Smooth muscle cell of the pulmonary artery (primary cell): ENCODE data around the gene LCE7A. TPM values are rescaled to one million over a fixed set of nuclear protein-coding genes. Genes with fewer than 3 reads are reported as not detected.

Experiments used
- total RNA-seq: library from RNA; depleted of rRNA; stranded (reverse); fragments of >200 nt; gene quantifications from 2 replicates; pipeline ENCODE4 v1.2.3, GENCODE V29; 2014

LCE7A gene
- not detected in 2 replicates for total RNA-seq

GRCh38 chr1:152859696-152860095 is at the start of gene LCE7A:
Gene LCE7A, plus strand, starts transcription at chr1:152859996. Its CDS starts 702 bp downstream, at chr1:152860698.

GRCh38 chr1:152811671-152812070 is 48.1 kb upstream of the LCE7A start, which contains the start of gene LCE1B:
Gene LCE1B, plus strand, starts transcription at chr1:152811971. Its CDS starts 476 bp downstream, at chr1:152812447.

GRCh38 chr1:152827173-152827572 is 32.6 kb upstream of the LCE7A start, which contains the start of gene LCE1A:
Gene LCE1A, plus strand, starts transcription at chr1:152827473. Its CDS starts 0 bp downstream, at chr1:152827473.

DNA sequence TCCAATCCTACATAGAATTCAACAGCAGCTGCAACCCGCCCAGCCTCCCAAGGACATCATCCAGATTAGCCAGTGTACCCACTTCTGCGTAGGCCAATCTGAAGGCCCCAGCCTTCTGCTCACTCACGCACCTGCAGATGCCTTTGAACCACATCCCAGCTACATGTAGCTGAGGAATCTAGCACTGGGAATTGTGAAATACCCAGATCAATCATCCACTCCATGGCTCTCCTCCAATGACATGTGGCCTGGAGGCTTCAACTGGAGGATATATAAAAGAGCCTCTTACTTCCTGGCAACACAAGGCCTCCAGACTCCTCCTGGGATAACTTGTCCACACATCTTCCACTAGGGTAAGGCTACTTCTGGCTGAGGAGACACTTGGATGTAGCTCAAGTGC is 17.2 kb upstream of the LCE7A start, which contains the start of gene LCE6A:
Gene LCE6A, plus strand, starts transcription at position 301 of the 400 bp plus-strand sequence. CDS start 665 bp downstream, outside the sequence.

GRCh38 chr1:152878042-152878441 is 18.2 kb downstream of the LCE7A start, which contains the start of gene SMCP:
Gene SMCP, plus strand, starts transcription at chr1:152878322. Its CDS starts 6,101 bp downstream, at chr1:152884423.

GRCh38 chr1:152907686-152908601 is 48.1 kb downstream of the LCE7A start, which contains the start of gene IVL:
Gene IVL, plus strand, starts transcription at chr1:152908546. Its CDS starts 1,252 bp downstream, at chr1:152909798.

Other genes starting within 250 kb of the LCE7A start
- not detected in 2 replicates for gene LCE3B, start 246.2 kb upstream of the LCE7A start, total RNA-seq
- not detected in 2 replicates for gene LCE3A, start 236.9 kb upstream of the LCE7A start, total RNA-seq
- gene LCE2D, start 196.6 kb upstream of the LCE7A start, total RNA-seq, result not detected in 2 replicates
- not detected in 2 replicates for gene LCE2C, start 184.7 kb upstream of the LCE7A start, total RNA-seq
- gene LCE2B, start 173.9 kb upstream of the LCE7A start, total RNA-seq, result not detected in 2 replicates
- gene LCE2A, start 161.7 kb upstream of the LCE7A start, total RNA-seq, result not detected in 2 replicates
- not detected in 2 replicates for gene LCE4A, start 151.8 kb upstream of the LCE7A start, total RNA-seq
- not detected in 2 replicates for gene KPRP, start 102.0 kb upstream of the LCE7A start, total RNA-seq
- gene LCE1F, start 84.9 kb upstream of the LCE7A start, total RNA-seq, result not detected in 2 replicates
- not detected in 2 replicates for gene LCE1E, start 73.7 kb upstream of the LCE7A start, total RNA-seq
- not detected in 2 replicates for gene LCE1D, start 63.3 kb upstream of the LCE7A start, total RNA-seq
- not detected in 2 replicates for gene LCE1C, start 53.3 kb upstream of the LCE7A start, total RNA-seq
- not detected in 2 replicates for gene LCE1B, start 48.0 kb upstream of the LCE7A start, total RNA-seq
- not detected in 2 replicates for gene LCE1A, start 32.5 kb upstream of the LCE7A start, total RNA-seq
- gene LCE6A, start 17.1 kb upstream of the LCE7A start, total RNA-seq, result not detected in 2 replicates
- gene SMCP, start 18.3 kb downstream of the LCE7A start, total RNA-seq, result not detected in 2 replicates
- not detected in 2 replicates for gene IVL, start 48.5 kb downstream of the LCE7A start, total RNA-seq
- not detected in 2 replicates for gene SPRR5, start 87.2 kb downstream of the LCE7A start, total RNA-seq
- not detected in 2 replicates for gene SPRR4, start 110.7 kb downstream of the LCE7A start, total RNA-seq
- not detected in 2 replicates for gene SPRR1A, start 124.1 kb downstream of the LCE7A start, total RNA-seq
- not detected in 2 replicates for gene SPRR3, start 141.8 kb downstream of the LCE7A start, total RNA-seq
- not detected in 2 replicates for gene SPRR1B, start 171.2 kb downstream of the LCE7A start, total RNA-seq
- gene SPRR2D, start 181.1 kb downstream of the LCE7A start, total RNA-seq, result not detected in 2 replicates
- not detected in 2 replicates for gene SPRR2A, start 197.5 kb downstream of the LCE7A start, total RNA-seq
- not detected in 2 replicates for gene SPRR2B, start 211.6 kb downstream of the LCE7A start, total RNA-seq
- not detected in 2 replicates for gene SPRR2E, start 234.5 kb downstream of the LCE7A start, total RNA-seq